ENCODE data around the gene CPEB3. TPM values are rescaled to one million over a fixed set of nuclear protein-coding genes. Genes with fewer than 3 reads are reported as not detected.

Gene CPEB3
- total and polyA plus RNA-seq, 12 donors = 1.6 to 13.4 (median 6.1) TPM

- H3K4me1 ChIP-seq (replicated peaks in 1 of 2) = peaks cover 27 to 53% of the 10 kb centered on the region in 2 donors
- DNase-seq = no peak
- H3K4me3 ChIP-seq = peak overlapping the region in 2 of 4 donors; percentile 66 to 91
- no peaks in the 10 kb centered on the region for H3K27me3 ChIP-seq
- H3K27ac ChIP-seq = peak overlapping the region; percentile 66 to 95 (median 89)
- TF ChIP-seq POLR2A (IDR thresholded peaks at IDR 0.05) (no peak), CTCF (IDR thresholded peaks at IDR 0.05) (no peak)
- intact Hi-C loops (cut with DNase I) = loop anchor here in 1 of 2 donors (5.0 kb wide), 1 partner anchor 51 kb away; the partner anchor contains the start of genes CPEB3 and MARCHF5
- H3K9me3 ChIP-seq (replicated peaks in 1 of 3) = no peaks in the 10 kb centered on the region
- no peaks in the 10 kb centered on the region for H3K36me3 ChIP-seq (replicated peaks in 1 of 2)
- WGBS, 4 donors = 25 to 35% (median 28%) methylated on average over 1 of the region's 1 CpG
Observed at GRCh38 chr10:92241501-92241900, 49.4 kb downstream of the CPEB3 start.

GRCh38 chr10:92241158-92241500 lies 49.7 kb downstream of the CPEB3 start:
- Histone ChIP-seq H3K4me1 (replicated peaks in 1 of 2) (peaks cover 27 to 57% of the 10 kb centered on the region in 2 donors), H3K27ac (peak overlapping the region; percentile 66 to 95 (median 89)), H3K4me3 (peak overlapping the region in 2 of 4 donors; percentile 66 to 91), H3K27me3 (no peaks in the 10 kb centered on the region), H3K9me3 (replicated peaks in 1 of 3) (no peaks in the 10 kb centered on the region), H3K36me3 (replicated peaks in 1 of 2) (no peaks in the 10 kb centered on the region)
- 2 to 16% (median 8%) methylated on average over 9 of the region's 9 CpGs for WGBS, 4 donors
- TF ChIP-seq CTCF (IDR thresholded peaks at IDR 0.05) (no peak), POLR2A (IDR thresholded peaks at IDR 0.05) (no peak)
- peak in 6 of 7 donors; percentile 42 to 71 (median 54) for DNase-seq
- intact Hi-C loops (cut with DNase I) = loop anchor here in 1 of 2 donors (5.0 kb wide), 1 partner anchor 51 kb away; the partner anchor contains the start of genes CPEB3 and MARCHF5

- Histone ChIP-seq H3K9me3 (replicated peaks in 1 of 3) (no peaks in the 10 kb centered on the region), H3K4me3 (peak overlapping the region in 3 of 4 donors; percentile 66 to 91 (median 71)), H3K4me1 (replicated peaks in 1 of 2) (peaks cover 27 to 62% of the 10 kb centered on the region in 2 donors), H3K27ac (peak overlapping the region; percentile 66 to 95 (median 89)), H3K36me3 (replicated peaks in 1 of 2) (no peaks in the 10 kb centered on the region), H3K27me3 (no peaks in the 10 kb centered on the region)
- intact Hi-C loops (cut with DNase I) = loop anchor here in 1 of 2 donors (5.0 kb wide), 1 partner anchor 52 kb away; the partner anchor contains the start of genes CPEB3 and MARCHF5
- DNase-seq = peak; percentile 73 to 90 (median 81)
- 0 to 1% (median 0%) methylated on average over 28 of the region's 28 CpGs for WGBS, 4 donors
- peak; percentile 57 to 94 for TF ChIP-seq POLR2A (IDR thresholded peaks at IDR 0.05)
- no peak for TF ChIP-seq CTCF (IDR thresholded peaks at IDR 0.05)
Observed at GRCh38 chr10:92240289-92241157, 50.4 kb downstream of the CPEB3 start.

DNA sequence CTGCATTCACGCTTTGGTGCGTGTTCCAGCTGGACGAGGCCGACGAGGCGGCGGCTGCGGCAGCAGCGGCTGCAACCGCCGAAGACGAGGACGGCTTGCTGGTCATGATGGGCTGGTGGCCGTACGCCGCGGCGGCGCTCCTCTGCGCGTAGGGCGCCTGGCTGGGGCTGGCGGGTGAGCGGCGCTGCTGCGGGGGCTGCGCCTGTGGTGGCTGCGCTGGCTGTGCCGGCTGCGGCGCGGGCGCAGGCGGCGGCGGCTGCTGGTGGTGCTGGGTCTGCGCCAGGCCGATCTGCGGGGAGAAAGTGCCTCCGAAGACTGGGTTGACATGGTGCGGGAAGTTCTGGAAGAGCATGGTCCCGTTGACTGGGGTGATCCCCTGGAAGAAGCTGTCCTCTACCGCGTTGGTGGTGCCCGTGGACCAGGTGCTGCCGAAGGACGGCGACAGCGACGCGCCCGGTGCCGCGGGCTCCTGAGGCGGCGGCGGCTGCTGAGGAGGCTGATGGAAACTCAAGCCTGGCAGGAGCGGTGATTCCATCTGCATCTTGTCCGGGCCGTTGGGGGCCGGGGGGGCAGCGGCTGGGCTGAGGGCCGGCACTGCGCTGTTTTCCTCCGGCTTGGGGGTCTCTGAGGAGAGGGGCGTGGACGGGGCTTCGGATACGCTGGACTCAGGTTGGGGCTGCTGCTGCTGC lies 51.1 kb downstream of the CPEB3 start:
- WGBS, 4 donors = 0 to 1% (median 1%) methylated on average over 1 to 69 of the region's 69 CpGs
- DNase-seq = peak; percentile 37 to 67 (median 50)

More for the DNA sequence above, 51.1 kb downstream of the CPEB3 start:
- Histone ChIP-seq H3K4me1 (replicated peaks in 1 of 2) (peaks cover 27 to 62% of the 10 kb centered on the region in 2 donors), H3K4me3 (peak overlapping the region; percentile 39 to 93 (median 78)), H3K27me3 (no peaks in the 10 kb centered on the region), H3K27ac (peak overlapping the region; percentile 66 to 95 (median 89)), H3K36me3 (replicated peaks in 1 of 2) (no peaks in the 10 kb centered on the region), H3K9me3 (replicated peaks in 1 of 3) (no peaks in the 10 kb centered on the region)
- peak in 1 of 2 donors; percentile 34 for TF ChIP-seq POLR2A (IDR thresholded peaks at IDR 0.05)
- TF ChIP-seq CTCF (IDR thresholded peaks at IDR 0.05) = no peak
- intact Hi-C loops (cut with DNase I) = loop anchor here in 1 of 2 donors (5.0 kb wide), 1 partner anchor 53 kb away; the partner anchor contains the start of genes CPEB3 and MARCHF5

Data from adrenal gland (tissue), 12 donors.